GM20431 (cell line): ENCODE data around the gene ANGPT4.
"Not testable (repeated sequence)": the region's sequence is repeated elsewhere in the genome, so short reads cannot be mapped to it uniquely, and the experiment has no call there.

ENCODE experiments used
- in situ Hi-C: fragments of 300-500 bp; cut with MseI, MboI; formaldehyde crosslinking; loops from one replicate; pipeline ENCODE4 v1.15.0; 2020; ENCODE audit warnings: low sequenced_read_pairs; ENCODE audit not compliant: unreplicated experiment

The ANGPT4 gene

GRCh38 chr20:848731-849130, 67.4 kb downstream of the ANGPT4 start:
- in situ Hi-C loops, result not testable (repeated sequence)

GRCh38 chr20:848193-848592, 67.9 kb downstream of the ANGPT4 start:
- in situ Hi-C loops, result no loop called here

GRCh38 chr20:846894-847278, 69.2 kb downstream of the ANGPT4 start:
- in situ Hi-C loops, result no loop called here

GRCh38 chr20:845941-846893, 69.9 kb downstream of the ANGPT4 start:
- in situ Hi-C loops, result no loop called here

- in situ Hi-C loops, result no loop called here
Measured at GRCh38 chr20:845226-845868, 70.8 kb downstream of the ANGPT4 start.

- in situ Hi-C loops, result no loop called here
Measured at GRCh38 chr20:844473-845225, 71.5 kb downstream of the ANGPT4 start.

- in situ Hi-C loops, result no loop called here
Measured at GRCh38 chr20:843912-844311, 72.2 kb downstream of the ANGPT4 start.

GRCh38 chr20:842547-842940, 73.6 kb downstream of the ANGPT4 start:
- in situ Hi-C loops, result no loop called here

GRCh38 chr20:841568-842546, 74.3 kb downstream of the ANGPT4 start:
- in situ Hi-C loops, result no loop called here

- in situ Hi-C loops, result no loop called here
Measured at GRCh38 chr20:840858-841567, 75.1 kb downstream of the ANGPT4 start.

- in situ Hi-C loops, result no loop called here
Measured at GRCh38 chr20:840503-840857, 75.7 kb downstream of the ANGPT4 start.

- in situ Hi-C loops, result no loop called here
Measured at GRCh38 chr20:839626-840025, 76.5 kb downstream of the ANGPT4 start.

- in situ Hi-C loops, result no loop called here
Measured at GRCh38 chr20:839015-839414, 77.1 kb downstream of the ANGPT4 start.

GRCh38 chr20:836190-836589, 79.9 kb downstream of the ANGPT4 start:
- in situ Hi-C loops, result no loop called here

- in situ Hi-C loops, result no loop called here
Measured at GRCh38 chr20:835608-836045, 80.5 kb downstream of the ANGPT4 start.

GRCh38 chr20:834151-834746, 81.9 kb downstream of the ANGPT4 start:
- in situ Hi-C loops, result no loop called here

GRCh38 chr20:833450-834150, 82.5 kb downstream of the ANGPT4 start, which contains the start of gene FAM110A:
TSS of gene FAM110A (plus strand) at chr20:833715. CDS start at chr20:844805, 11,090 bp downstream.
- in situ Hi-C loops, result no loop called here

GRCh38 chr20:833121-833449, 83.0 kb downstream of the ANGPT4 start:
- in situ Hi-C loops, result no loop called here
